GM23248 (cell line): ENCODE measurements around the gene MME.

Experiments
- EZH2 ChIP-seq: fragments of 200-600 bp; sonication (generic); IDR thresholded peaks from 2 replicates; pipeline ENCODE4 v1.6.1; 2018; ENCODE audit warnings: antibody characterized with exemption, mild to moderate bottlenecking; ENCODE audit not compliant: insufficient read depth, poor library complexity, severe bottlenecking
- EZH2phosphoT487 ChIP-seq: fragments of 200-600 bp; sonication (generic); IDR thresholded peaks from 2 replicates; pipeline ENCODE4 v1.6.1; 2018; ENCODE audit warnings: antibody characterized with exemption, moderate library complexity, mild to moderate bottlenecking, low read depth; ENCODE audit not compliant: insufficient read depth

GRCh38 chr3:155129396-155129795, 49.3 kb downstream of the MME start:
- TF ChIP-seq EZH2phosphoT487 (no peak), EZH2 (no peak)
